CD14-positive monocyte (primary cell): Measurements from ENCODE around the gene CTNNA2. TPM values are rescaled to one million over a fixed set of nuclear protein-coding genes. Genes with fewer than 3 reads are reported as not detected.

Source experiments
- DNase-seq, 3 donors: peaks; one replicate each; pipeline ENCODE4 v3.0.0-alpha.2; 2011 to 2022
- H2AFZ ChIP-seq: 2 replicates; pipeline ENCODE4 v1.6.0; 2012; ENCODE audit warnings: mild to moderate bottlenecking, low read depth, low read length, inconsistent platforms; ENCODE audit not compliant: insufficient read depth, poor library complexity, severe bottlenecking
- H3K27ac ChIP-seq, 2 donors: 1 replicate in 1 of 2; 2 replicates in 1 of 2; pipeline ENCODE4 v1.5.1; 2012 to 2013; ENCODE audit warnings: low read length in 2 of 2, control low read depth in 1 of 2, inconsistent platforms in 1 of 2, low read depth in 1 of 2, mild to moderate bottlenecking in 1 of 2
- H3K27me3 ChIP-seq, 2 donors: one replicate each; pipeline versions ENCODE4 v1.6.0 to v1.6.1; 2011 to 2013; ENCODE audit warnings: low read length in 2 of 2; ENCODE audit not compliant: control insufficient read depth in 2 of 2, insufficient read depth in 2 of 2
- H3K36me3 ChIP-seq, 2 donors: replicated peaks in 1 of 2; 1 replicate in 1 of 2; 2 replicates in 1 of 2; pipeline versions ENCODE4 v1.5.1 to v1.6.1; 2012 to 2013; ENCODE audit warnings: low read length in 2 of 2, control low read depth in 1 of 2, inconsistent platforms in 1 of 2, mild to moderate bottlenecking in 1 of 2; ENCODE audit not compliant: insufficient read depth in 2 of 2, control insufficient read depth in 1 of 2
- H3K4me1 ChIP-seq, 2 donors: 1 replicate in 1 of 2; 2 replicates in 1 of 2; pipeline versions ENCODE4 v1.5.1 to v1.6.1; 2012 to 2013; ENCODE audit warnings: low read length in 2 of 2, control low read depth in 1 of 2, inconsistent platforms in 1 of 2, mild to moderate bottlenecking in 1 of 2, moderate library complexity in 1 of 2; ENCODE audit not compliant: insufficient read depth in 2 of 2, control insufficient read depth in 1 of 2
- H3K4me2 ChIP-seq: replicated peaks from 2 replicates; pipeline ENCODE3; 2012; ENCODE audit warnings: low read length, moderate library complexity, mild to moderate bottlenecking; ENCODE audit not compliant: poor library complexity, severe bottlenecking; ENCODE audit errors: extremely low read depth
- H3K4me3 ChIP-seq, 3 experiments: fragments of 200-600 bp in 1 of 3; sonication (generic) in 1 of 3; replicated peaks in 1 of 3; 1 replicate in 2 of 3; 2 replicates in 1 of 3; pipeline ENCODE4 v1.5.1; 2011 to 2013; ENCODE audit warnings: low read length in 3 of 3, mild to moderate bottlenecking in 3 of 3, control low read depth in 2 of 3, low read depth in 2 of 3, inconsistent platforms in 1 of 3, moderate library complexity in 1 of 3
- H3K79me2 ChIP-seq: 2 replicates; pipeline ENCODE4 v1.6.0; 2012; ENCODE audit warnings: mild to moderate bottlenecking, control low read depth, inconsistent platforms, low read length, moderate library complexity; ENCODE audit not compliant: insufficient read depth
- H3K9ac ChIP-seq: 2 replicates; pipeline ENCODE4 v1.6.0; 2017; ENCODE audit warnings: low read length, mild to moderate bottlenecking; ENCODE audit not compliant: insufficient read depth, poor library complexity, severe bottlenecking
- H3K9me3 ChIP-seq, 2 donors: replicated peaks in 1 of 2; 1 replicate in 1 of 2; 2 replicates in 1 of 2; pipeline versions ENCODE4 v1.5.1 to v1.6.1; 2012 to 2013; ENCODE audit warnings: low read length in 2 of 2, control low read depth in 1 of 2; ENCODE audit not compliant: control insufficient read depth in 1 of 2, insufficient read depth in 1 of 2
- H4K20me1 ChIP-seq: 2 replicates; pipeline ENCODE4 v1.6.0; 2012; ENCODE audit warnings: mild to moderate bottlenecking, low read length, control low read depth, moderate library complexity; ENCODE audit not compliant: insufficient read depth
- H3K27ac Mint-ChIP-seq, 7 donors: one replicate each; pipeline ENCODE4 v1.8.0; 2020; ENCODE audit warnings: mild to moderate bottlenecking in 7 of 7, mixed read lengths in 7 of 7, moderate library complexity in 6 of 7, inconsistent platforms in 2 of 7
- H3K27me3 Mint-ChIP-seq, 3 donors: one replicate each; pipeline ENCODE4 v1.8.0; 2021 to 2022; ENCODE audit warnings: low read depth in 3 of 3, mild to moderate bottlenecking in 3 of 3, mixed read lengths in 3 of 3, moderate library complexity in 3 of 3, inconsistent platforms in 1 of 3
- H3K36me3 Mint-ChIP-seq, 2 donors: one replicate each; pipeline ENCODE4 v1.8.0; 2020; ENCODE audit warnings: mixed read lengths in 2 of 2, inconsistent platforms in 1 of 2, mild to moderate bottlenecking in 1 of 2
- H3K4me1 Mint-ChIP-seq: one replicate; pipeline ENCODE4 v1.8.0; 2020; ENCODE audit warnings: mild to moderate bottlenecking, mixed read lengths
- H3K4me3 Mint-ChIP-seq, 2 donors: one replicate each; pipeline ENCODE4 v1.8.0; 2020; ENCODE audit warnings: mild to moderate bottlenecking in 2 of 2, mixed read lengths in 2 of 2, moderate library complexity in 1 of 2
- H3K9me3 Mint-ChIP-seq, 7 donors: one replicate each; pipeline ENCODE4 v1.8.0; 2020 to 2022; ENCODE audit warnings: mixed read lengths in 7 of 7, mild to moderate bottlenecking in 6 of 7, moderate library complexity in 6 of 7, inconsistent platforms in 2 of 7
- CTCF ChIP-seq: fragments of 200-600 bp; IDR thresholded peaks from one replicate; pipeline ENCODE4 v1.8.0; 2022; ENCODE audit warnings: antibody characterized with exemption, mild to moderate bottlenecking
- WGBS: methylation state at CpG from one replicate; pipeline ENCODE4 v1.1.5; 2013; ENCODE audit warnings: missing lambda C conversion rate; ENCODE audit not compliant: insufficient coverage; 5-methylcytosine and 5-hydroxymethylcytosine counted together
- intact Hi-C, 2 donors: fragments of 100-400 bp; cut with micrococcal nuclease; formaldehyde crosslinking; loops; one replicate each; pipeline versions ENCODE4 v1.15.0 to v1.15.1; 2023
- polyA plus RNA-seq, 3 donors: library from polyadenylated mRNA; depleted of rRNA in 1 of 3; unstranded in 2 of 3; stranded (reverse) in 1 of 3; fragments of 300-500 nt in 2 of 3; fragments of >200 nt in 1 of 3; fragmentation: Illumina TruSeq in 2 of 3; gene quantifications; 1 replicate in 2 of 3; 2 replicates in 1 of 3; pipeline ENCODE4 v1.2.3, GENCODE V29; 2012 to 2021

CTNNA2 gene
- polyA plus RNA-seq, 3 donors: not detected

GRCh38 chr2:79901161-79901560, 388.3 kb downstream of the CTNNA2 start:
- no peak overlapping the region for H3K4me3 Mint-ChIP-seq
- peaks cover 0 to 3% (median 0%) of the 10 kb centered on the region in 7 donors for H3K9me3 Mint-ChIP-seq
- H3K9me3 ChIP-seq: no peaks in the 10 kb centered on the region
- H2AFZ ChIP-seq: no peak overlapping the region
- H3K9ac ChIP-seq: no peak overlapping the region
- no peaks in the 10 kb centered on the region for H3K4me1 Mint-ChIP-seq
- TF ChIP-seq CTCF: no peak
- no peak overlapping the region for H3K4me2 ChIP-seq
- no peaks in the 10 kb centered on the region for H3K79me2 ChIP-seq
- H3K27me3 ChIP-seq: no peaks in the 10 kb centered on the region
- no peak overlapping the region for H3K27ac ChIP-seq
- intact Hi-C loops: no loop called here
- no peak for DNase-seq
- H4K20me1 ChIP-seq: no peaks in the 10 kb centered on the region
- no peaks in the 10 kb centered on the region for H3K36me3 Mint-ChIP-seq
- H3K36me3 ChIP-seq: no peaks in the 10 kb centered on the region
- H3K4me1 ChIP-seq: no peaks in the 10 kb centered on the region
- H3K27me3 Mint-ChIP-seq: peaks cover 0 to 3% (median 2%) of the 10 kb centered on the region in 3 donors
- H3K27ac Mint-ChIP-seq: no peak overlapping the region
- H3K4me3 ChIP-seq: no peak overlapping the region

- Histone ChIP-seq H3K36me3 (no peaks in the 10 kb centered on the region), H3K9ac (no peak overlapping the region), H3K27me3 (no peaks in the 10 kb centered on the region), H4K20me1 (no peaks in the 10 kb centered on the region), H3K4me1 (no peaks in the 10 kb centered on the region), H3K9me3 (no peaks in the 10 kb centered on the region), H2AFZ (no peak overlapping the region), H3K4me3 (no peak overlapping the region), H3K79me2 (no peaks in the 10 kb centered on the region), H3K27ac (no peak overlapping the region), H3K4me2 (no peak overlapping the region)
- no peak for DNase-seq
- Mint-ChIP-seq H3K4me1 (no peaks in the 10 kb centered on the region), H3K27me3 (peaks cover 0 to 3% (median 2%) of the 10 kb centered on the region in 3 donors), H3K36me3 (no peaks in the 10 kb centered on the region), H3K27ac (no peak overlapping the region), H3K9me3 (peaks cover 0 to 4% (median 0%) of the 10 kb centered on the region in 7 donors), H3K4me3 (no peak overlapping the region)
- intact Hi-C loops: no loop called here
- WGBS: 91% methylated on average over 4 of the region's 5 CpGs
- no peak for TF ChIP-seq CTCF
Observed at GRCh38 chr2:79903222-79904000, 390.6 kb downstream of the CTNNA2 start.
